Prostate gland (tissue), 2 donors: ENCODE results near the gene NAA10.

Experiments
- POLR2A ChIP-seq: fragments of 450-650 bp; IDR thresholded peaks from one replicate; pipeline ENCODE4 v1.6.1; 2016; ENCODE audit warnings: antibody characterized with exemption, mild to moderate bottlenecking
- TF ChIP-seq, protein P1 (sequence below), 4 experiments: fragments of 200-600 bp in 2 of 4; fragments of 450-650 bp in 2 of 4; sonication (generic) in 2 of 4; IDR thresholded peaks; 1 replicate in 3 of 4; 2 replicates in 1 of 4; pipeline ENCODE4 v1.5.1; 2016 to 2019; ENCODE audit warnings: antibody characterized with exemption in 4 of 4, mild to moderate bottlenecking in 2 of 4, moderate library complexity in 2 of 4

DNA sequence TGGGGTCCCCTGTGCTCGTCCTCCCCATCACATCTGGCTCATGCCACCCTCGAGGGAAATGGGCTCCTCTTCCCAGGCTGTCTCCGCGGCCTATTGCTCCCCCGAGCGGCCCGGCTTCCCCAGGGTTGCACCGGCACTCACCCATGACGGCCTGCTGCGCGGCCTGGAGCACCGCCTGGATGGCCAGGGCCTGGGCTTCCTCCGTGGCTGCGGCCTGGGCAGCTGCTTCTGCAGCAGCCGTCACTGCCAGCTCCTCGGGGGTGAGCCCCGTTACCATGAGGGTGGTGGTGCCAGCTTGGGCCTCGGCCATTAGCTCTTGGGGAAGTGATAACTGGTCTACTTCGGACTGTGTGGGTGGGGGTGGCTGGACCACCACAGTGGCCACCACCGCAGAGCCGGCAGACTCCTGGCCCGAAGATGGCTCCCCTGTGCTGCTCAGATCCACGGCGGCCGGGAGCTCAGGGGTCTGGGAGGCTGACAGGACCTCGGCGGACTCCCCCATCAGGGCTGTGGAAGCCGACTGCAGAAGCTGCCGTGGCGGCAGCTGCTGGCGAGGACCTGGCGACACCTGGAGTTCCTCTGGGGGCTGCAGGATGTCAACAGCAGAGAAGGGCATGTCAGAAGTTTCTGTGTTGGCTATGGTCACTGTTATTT lies 17.7 kb upstream of the NAA10 start:
- TF ChIP-seq, protein P1, sequence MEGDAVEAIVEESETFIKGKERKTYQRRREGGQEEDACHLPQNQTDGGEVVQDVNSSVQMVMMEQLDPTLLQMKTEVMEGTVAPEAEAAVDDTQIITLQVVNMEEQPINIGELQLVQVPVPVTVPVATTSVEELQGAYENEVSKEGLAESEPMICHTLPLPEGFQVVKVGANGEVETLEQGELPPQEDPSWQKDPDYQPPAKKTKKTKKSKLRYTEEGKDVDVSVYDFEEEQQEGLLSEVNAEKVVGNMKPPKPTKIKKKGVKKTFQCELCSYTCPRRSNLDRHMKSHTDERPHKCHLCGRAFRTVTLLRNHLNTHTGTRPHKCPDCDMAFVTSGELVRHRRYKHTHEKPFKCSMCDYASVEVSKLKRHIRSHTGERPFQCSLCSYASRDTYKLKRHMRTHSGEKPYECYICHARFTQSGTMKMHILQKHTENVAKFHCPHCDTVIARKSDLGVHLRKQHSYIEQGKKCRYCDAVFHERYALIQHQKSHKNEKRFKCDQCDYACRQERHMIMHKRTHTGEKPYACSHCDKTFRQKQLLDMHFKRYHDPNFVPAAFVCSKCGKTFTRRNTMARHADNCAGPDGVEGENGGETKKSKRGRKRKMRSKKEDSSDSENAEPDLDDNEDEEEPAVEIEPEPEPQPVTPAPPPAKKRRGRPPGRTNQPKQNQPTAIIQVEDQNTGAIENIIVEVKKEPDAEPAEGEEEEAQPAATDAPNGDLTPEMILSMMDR (IDR thresholded peaks at IDR 0.05), result no peak
- TF ChIP-seq POLR2A, result no peak
